AG10803 (cell line): Measurements from ENCODE around the gene NDOR1.

Experiments
- DNase-seq: peaks from one replicate; pipeline ENCODE4 v3.0.0; 2010; ENCODE audit warnings: low read depth
- H3K4me3 ChIP-seq: 2 replicates; pipeline ENCODE4 v1.5.1; 2011; ENCODE audit warnings: mild to moderate bottlenecking, low read length, control low read depth
- TF ChIP-seq, protein P1 (sequence below): conservative IDR thresholded peaks from 2 replicates; pipeline ENCODE4 v1.5.1; 2011; ENCODE audit warnings: mild to moderate bottlenecking, low read length, control low read depth, inconsistent platforms

The NDOR1 gene

DNA sequence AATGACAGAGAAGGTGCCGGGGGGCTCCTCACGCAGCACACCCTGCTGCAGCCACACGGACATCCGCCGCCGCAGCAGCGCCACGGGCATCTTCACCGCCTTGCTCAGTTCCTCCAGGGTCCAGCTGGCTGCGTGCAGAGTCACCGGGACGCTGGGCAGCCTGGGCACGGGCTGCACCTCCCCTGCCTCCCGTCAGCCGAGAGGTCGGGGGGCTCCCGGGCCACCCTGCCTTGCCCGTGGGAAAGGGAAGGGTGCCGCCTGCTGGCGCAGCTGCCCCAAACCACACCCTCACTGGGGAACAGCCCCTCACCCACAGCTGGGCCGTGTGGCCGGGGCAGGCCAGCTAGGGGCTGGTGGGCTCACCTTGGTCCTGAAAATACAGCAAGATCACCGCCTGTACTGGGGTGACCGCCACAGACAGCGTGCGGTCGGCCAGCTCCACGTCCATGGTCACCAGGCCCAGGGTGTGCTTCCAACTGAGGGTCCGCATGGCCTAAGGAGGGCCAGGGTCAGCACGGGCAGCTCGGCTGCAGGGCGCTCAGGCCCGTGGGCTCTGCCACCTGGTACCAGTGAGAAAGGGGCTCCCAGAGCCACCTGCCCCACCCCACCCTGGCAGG is 30.0 kb upstream of the NDOR1 start:
- no peak overlapping the region for H3K4me3 ChIP-seq
- TF ChIP-seq, protein P1, sequence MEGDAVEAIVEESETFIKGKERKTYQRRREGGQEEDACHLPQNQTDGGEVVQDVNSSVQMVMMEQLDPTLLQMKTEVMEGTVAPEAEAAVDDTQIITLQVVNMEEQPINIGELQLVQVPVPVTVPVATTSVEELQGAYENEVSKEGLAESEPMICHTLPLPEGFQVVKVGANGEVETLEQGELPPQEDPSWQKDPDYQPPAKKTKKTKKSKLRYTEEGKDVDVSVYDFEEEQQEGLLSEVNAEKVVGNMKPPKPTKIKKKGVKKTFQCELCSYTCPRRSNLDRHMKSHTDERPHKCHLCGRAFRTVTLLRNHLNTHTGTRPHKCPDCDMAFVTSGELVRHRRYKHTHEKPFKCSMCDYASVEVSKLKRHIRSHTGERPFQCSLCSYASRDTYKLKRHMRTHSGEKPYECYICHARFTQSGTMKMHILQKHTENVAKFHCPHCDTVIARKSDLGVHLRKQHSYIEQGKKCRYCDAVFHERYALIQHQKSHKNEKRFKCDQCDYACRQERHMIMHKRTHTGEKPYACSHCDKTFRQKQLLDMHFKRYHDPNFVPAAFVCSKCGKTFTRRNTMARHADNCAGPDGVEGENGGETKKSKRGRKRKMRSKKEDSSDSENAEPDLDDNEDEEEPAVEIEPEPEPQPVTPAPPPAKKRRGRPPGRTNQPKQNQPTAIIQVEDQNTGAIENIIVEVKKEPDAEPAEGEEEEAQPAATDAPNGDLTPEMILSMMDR = no peak
- DNase-seq = no peak

DNA sequence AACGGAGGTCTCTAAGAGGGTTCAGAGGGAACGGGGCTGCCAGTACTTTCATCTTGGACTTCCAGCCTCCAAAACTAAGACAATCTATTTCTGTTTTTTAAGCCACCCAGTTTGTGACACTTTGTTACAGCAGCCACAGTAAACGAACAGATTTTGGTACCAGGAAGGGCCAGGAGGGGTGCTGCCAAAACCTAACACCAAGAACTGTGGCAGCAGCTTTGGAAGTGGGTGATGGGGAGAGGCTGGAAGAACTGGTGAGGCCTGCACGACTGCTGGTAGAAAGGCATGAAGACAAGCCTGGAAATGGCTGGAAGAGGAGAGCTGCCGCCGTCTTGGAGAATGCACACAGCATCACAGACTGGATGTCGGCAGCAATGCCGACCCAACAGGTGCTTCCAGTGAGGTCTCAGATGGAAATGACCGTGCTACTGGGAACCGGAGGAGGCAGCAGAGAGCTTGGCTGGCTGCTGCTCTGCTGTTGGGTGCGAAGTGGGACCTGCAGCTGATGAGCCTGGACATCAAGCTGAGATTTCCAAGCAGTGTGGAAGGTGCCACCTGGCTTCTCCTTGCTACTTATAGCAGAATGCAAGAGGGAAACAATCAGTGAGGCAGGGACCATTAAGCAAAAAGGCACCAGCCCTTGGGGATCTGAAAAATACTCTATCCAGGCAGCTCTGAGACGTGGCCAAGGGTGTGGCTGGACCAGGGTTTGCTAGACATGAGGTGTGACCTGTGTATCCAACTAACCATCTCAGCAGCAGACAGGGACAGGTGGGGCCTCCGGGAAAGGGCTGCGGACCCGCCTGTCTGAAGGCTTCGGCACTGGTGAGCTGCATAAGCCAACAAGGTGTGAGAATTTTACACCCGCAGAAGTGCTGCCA is 29.0 kb upstream of the NDOR1 start:
- no peak for DNase-seq
- TF ChIP-seq, protein P1 = peak; percentile 63

DNA sequence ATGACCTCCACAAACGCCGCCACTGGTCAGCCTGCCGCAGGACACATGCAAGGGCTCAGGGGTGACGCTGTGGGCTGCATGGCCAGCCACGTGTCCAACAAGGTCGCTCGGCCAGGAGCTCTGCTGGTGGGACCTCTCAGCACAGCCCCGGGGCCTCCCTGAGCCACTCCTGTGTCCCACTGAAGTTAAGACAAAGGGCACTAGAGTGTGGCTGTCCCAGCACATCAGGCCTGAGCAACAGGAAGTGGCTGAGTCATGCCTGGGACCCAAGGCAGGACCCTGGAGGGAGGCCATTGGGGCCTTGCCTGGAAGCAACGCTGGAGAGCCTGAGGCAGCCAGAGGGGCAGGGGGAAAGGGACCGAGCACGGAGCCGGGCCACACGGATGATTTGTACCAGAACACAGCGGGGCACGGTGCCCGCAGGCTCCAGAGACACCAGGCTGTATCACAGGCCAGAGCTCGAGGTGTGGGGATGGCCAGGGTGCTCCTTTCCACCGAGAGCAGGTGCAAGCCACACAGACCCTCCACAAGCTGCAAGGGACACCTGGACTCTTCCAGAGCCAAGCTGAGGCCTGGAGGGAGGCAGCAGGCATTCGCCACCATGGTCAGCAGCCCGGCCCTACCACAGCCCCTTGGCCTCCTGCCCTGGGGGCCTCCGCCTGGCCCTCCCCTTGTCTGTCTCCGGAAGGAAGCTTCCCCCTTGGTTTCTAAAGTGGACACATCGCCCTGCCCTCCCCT is 27.1 kb upstream of the NDOR1 start:
- TF ChIP-seq, protein P1 = no peak
- DNase-seq = no peak
- no peak overlapping the region for H3K4me3 ChIP-seq

More for the DNA sequence above, 29.0 kb upstream of the NDOR1 start:
- H3K4me3 ChIP-seq = no peak overlapping the region

DNA sequence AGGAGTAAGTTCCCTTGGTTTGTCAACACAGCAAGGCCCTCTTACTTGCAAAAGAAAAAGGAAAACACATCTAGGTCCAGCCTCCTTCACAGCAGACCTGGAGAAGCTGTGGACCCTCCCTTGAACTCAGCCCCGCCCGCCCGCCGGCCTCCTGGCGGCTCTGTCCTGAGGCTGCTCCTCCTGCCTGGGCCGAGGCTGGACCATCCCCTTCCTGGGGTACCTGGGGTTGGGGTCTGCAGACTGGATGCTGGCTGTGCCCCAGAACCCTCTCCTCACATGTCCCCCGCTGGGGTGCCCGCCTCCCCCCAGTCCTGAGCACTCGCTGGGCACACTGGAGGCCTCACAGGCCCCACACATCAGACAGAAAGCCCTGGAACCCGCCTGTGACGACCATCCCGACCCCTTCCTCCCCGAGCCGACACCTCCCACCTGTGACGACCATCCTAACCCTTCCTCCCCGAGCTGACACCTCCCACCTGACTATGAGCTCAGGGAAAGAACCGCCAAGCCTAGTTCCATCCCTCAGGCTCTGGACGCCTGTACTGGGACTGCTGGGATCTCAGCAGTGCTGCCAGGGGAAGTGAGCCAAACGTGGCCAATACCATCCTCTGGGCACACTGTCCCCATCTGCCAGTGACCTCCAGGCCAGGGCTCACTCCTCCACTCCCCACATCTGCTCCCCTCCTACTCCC is 26.4 kb upstream of the NDOR1 start:
- H3K4me3 ChIP-seq = no peak overlapping the region
- no peak for DNase-seq
- TF ChIP-seq, protein P1 = no peak

DNA sequence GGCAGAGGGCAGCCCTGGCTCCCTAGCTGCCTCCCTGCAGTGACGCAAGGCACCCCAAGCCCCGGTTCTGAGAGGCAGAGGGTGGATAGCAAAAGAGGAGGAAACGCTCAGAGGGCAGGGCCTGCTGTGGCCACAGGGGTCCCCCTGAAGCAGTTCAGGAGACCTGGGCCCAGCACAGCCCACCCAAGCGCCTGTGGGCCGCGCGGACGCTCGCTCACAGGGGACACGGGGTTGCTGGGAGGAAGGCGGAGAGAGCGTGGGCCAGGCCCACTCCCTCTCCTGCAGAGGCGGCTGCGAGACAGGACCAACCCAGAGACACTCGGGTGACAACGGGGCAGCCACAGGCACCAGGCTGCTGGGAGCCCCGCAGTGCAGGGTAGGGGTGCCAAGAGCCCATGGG is 25.7 kb upstream of the NDOR1 start:
- TF ChIP-seq, protein P1 = no peak
- H3K4me3 ChIP-seq = no peak overlapping the region
- DNase-seq = no peak

DNA sequence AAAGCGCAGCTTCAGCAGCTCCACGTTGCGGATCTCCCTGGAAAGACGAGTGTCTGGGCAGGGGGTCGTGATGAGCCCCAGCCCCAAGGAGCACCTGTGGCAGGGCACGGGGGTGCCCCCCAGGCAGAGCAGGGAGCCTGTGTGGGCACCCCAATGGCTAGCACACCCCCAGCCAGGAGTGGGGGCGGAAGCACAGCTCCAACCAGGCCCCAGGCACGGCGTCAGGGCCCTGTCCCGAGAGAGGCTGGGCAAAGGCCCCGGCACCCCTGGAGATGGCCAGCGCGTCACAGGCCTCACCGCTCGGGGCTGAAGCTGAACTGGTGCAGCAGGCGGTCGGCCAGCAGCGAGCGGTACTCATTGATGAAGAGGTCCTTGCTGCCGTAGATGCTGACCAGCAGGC is 25.0 kb upstream of the NDOR1 start:
- TF ChIP-seq, protein P1 = no peak
- no peak for DNase-seq
- H3K4me3 ChIP-seq = no peak overlapping the region
